Activated CD4-positive, alpha-beta T cell treated with anti-CD3 and anti-CD28 coated beads, Interleukin-2, amount 10 ng/mL, durations not matched to agents 24 days and 14 days (primary cell): ENCODE measurements around the gene LDLRAD2. TPM values are rescaled to one million over a fixed set of nuclear protein-coding genes. Genes with fewer than 3 reads are reported as not detected.

Experiments used
- DNase-seq: peaks from one replicate; pipeline ENCODE4 v3.0.0; 2022
- H3K27ac Mint-ChIP-seq: one replicate; pipeline ENCODE4 v1.8.0; 2022; ENCODE audit warnings: mild to moderate bottlenecking, mixed read lengths
- H3K27me3 Mint-ChIP-seq: one replicate; pipeline ENCODE4 v1.8.0; 2022; ENCODE audit warnings: mixed read lengths
- H3K36me3 Mint-ChIP-seq: one replicate; pipeline ENCODE4 v1.8.0; 2022; ENCODE audit warnings: low read depth, mild to moderate bottlenecking, mixed read lengths
- H3K4me1 Mint-ChIP-seq: one replicate; pipeline ENCODE4 v1.8.0; 2021; ENCODE audit warnings: mixed read lengths
- H3K4me3 Mint-ChIP-seq: one replicate; pipeline ENCODE4 v1.8.0; 2022; ENCODE audit warnings: mild to moderate bottlenecking, moderate library complexity, mixed read lengths
- H3K9me3 Mint-ChIP-seq: one replicate; pipeline ENCODE4 v1.8.0; 2021; ENCODE audit warnings: mixed read lengths
- intact Hi-C: fragments of 100-400 bp; cut with micrococcal nuclease; formaldehyde crosslinking; loops from one replicate; pipeline ENCODE4 v1.15.1; 2023
- total RNA-seq: library from RNA; stranded (reverse); gene quantifications from 2 replicates; pipeline ENCODE4 v1.2.3, GENCODE V29; 2022

Gene LDLRAD2
- total RNA-seq, 1 donor from 2014 or later = 0.05 TPM

- Mint-ChIP-seq H3K27me3 (no peaks in the 10 kb centered on the region), H3K4me3 (no peak overlapping the region), H3K4me1 (peaks cover 3% of the 10 kb centered on the region)
These were observed 38.0 kb downstream of the LDLRAD2 start for GRCh38 chr1:21849909-21850576.

GRCh38 chr1:21851430-21852250 is 39.6 kb downstream of the LDLRAD2 start:
- H3K4me3 Mint-ChIP-seq = no peak overlapping the region
- intact Hi-C loops = no loop called here
- no peaks in the 10 kb centered on the region for H3K36me3 Mint-ChIP-seq
- no peaks in the 10 kb centered on the region for H3K9me3 Mint-ChIP-seq
- no peak overlapping the region for H3K27ac Mint-ChIP-seq
- no peak for DNase-seq
- no peaks in the 10 kb centered on the region for H3K27me3 Mint-ChIP-seq
- peaks cover 3% of the 10 kb centered on the region for H3K4me1 Mint-ChIP-seq

More at GRCh38 chr1:21849909-21850576, 38.0 kb downstream of the LDLRAD2 start:
- intact Hi-C loops = no loop called here
- H3K36me3 Mint-ChIP-seq = no peaks in the 10 kb centered on the region
- no peak for DNase-seq
- no peaks in the 10 kb centered on the region for H3K9me3 Mint-ChIP-seq
- no peak overlapping the region for H3K27ac Mint-ChIP-seq

GRCh38 chr1:21852282-21853130 is 40.4 kb downstream of the LDLRAD2 start:
- Mint-ChIP-seq H3K4me3 (no peak overlapping the region), H3K27me3 (no peaks in the 10 kb centered on the region), H3K9me3 (no peaks in the 10 kb centered on the region), H3K36me3 (no peaks in the 10 kb centered on the region), H3K27ac (no peak overlapping the region), H3K4me1 (peaks cover 4% of the 10 kb centered on the region)
- peak; percentile 56 for DNase-seq
- intact Hi-C loops = no loop called here

GRCh38 chr1:21853131-21853427 is 41.0 kb downstream of the LDLRAD2 start:
- H3K27ac Mint-ChIP-seq = no peak overlapping the region
- H3K9me3 Mint-ChIP-seq = no peaks in the 10 kb centered on the region
- H3K27me3 Mint-ChIP-seq = no peaks in the 10 kb centered on the region

GRCh38 chr1:21854090-21854750 is 42.2 kb downstream of the LDLRAD2 start:
- peaks cover 5% of the 10 kb centered on the region for H3K4me1 Mint-ChIP-seq
- H3K27me3 Mint-ChIP-seq = no peaks in the 10 kb centered on the region
- H3K36me3 Mint-ChIP-seq = no peaks in the 10 kb centered on the region

More at GRCh38 chr1:21853131-21853427, 41.0 kb downstream of the LDLRAD2 start:
- Mint-ChIP-seq H3K4me1 (peaks cover 5% of the 10 kb centered on the region), H3K36me3 (no peaks in the 10 kb centered on the region), H3K4me3 (no peak overlapping the region)
- intact Hi-C loops = no loop called here
- DNase-seq = no peak

GRCh38 chr1:21854751-21855131 is 42.7 kb downstream of the LDLRAD2 start:
- no peak overlapping the region for H3K27ac Mint-ChIP-seq
- no peaks in the 10 kb centered on the region for H3K27me3 Mint-ChIP-seq
- peaks cover 5% of the 10 kb centered on the region for H3K4me1 Mint-ChIP-seq
- intact Hi-C loops = no loop called here
- no peak overlapping the region for H3K4me3 Mint-ChIP-seq
- H3K9me3 Mint-ChIP-seq = no peaks in the 10 kb centered on the region
- DNase-seq = no peak
- H3K36me3 Mint-ChIP-seq = no peaks in the 10 kb centered on the region

More at GRCh38 chr1:21854090-21854750, 42.2 kb downstream of the LDLRAD2 start:
- H3K4me3 Mint-ChIP-seq = no peak overlapping the region
- intact Hi-C loops = no loop called here
- no peak for DNase-seq
- H3K9me3 Mint-ChIP-seq = no peaks in the 10 kb centered on the region
- no peak overlapping the region for H3K27ac Mint-ChIP-seq

- no peak overlapping the region for H3K27ac Mint-ChIP-seq
- H3K4me3 Mint-ChIP-seq = no peak overlapping the region
- no peaks in the 10 kb centered on the region for H3K9me3 Mint-ChIP-seq
- peaks cover 5% of the 10 kb centered on the region for H3K4me1 Mint-ChIP-seq
- H3K36me3 Mint-ChIP-seq = no peaks in the 10 kb centered on the region
- intact Hi-C loops = no loop called here
- no peaks in the 10 kb centered on the region for H3K27me3 Mint-ChIP-seq
- no peak for DNase-seq
These were observed 43.4 kb downstream of the LDLRAD2 start for GRCh38 chr1:21855257-21856096.

GRCh38 chr1:21857142-21857839 is 45.2 kb downstream of the LDLRAD2 start:
- Mint-ChIP-seq H3K27me3 (no peaks in the 10 kb centered on the region), H3K4me1 (peaks cover 3% of the 10 kb centered on the region), H3K27ac (no peak overlapping the region), H3K9me3 (no peaks in the 10 kb centered on the region), H3K4me3 (no peak overlapping the region), H3K36me3 (no peaks in the 10 kb centered on the region)
- no peak for DNase-seq
- intact Hi-C loops = no loop called here

- Mint-ChIP-seq H3K27ac (no peak overlapping the region), H3K4me1 (peaks cover 2% of the 10 kb centered on the region), H3K27me3 (no peaks in the 10 kb centered on the region), H3K4me3 (no peak overlapping the region), H3K9me3 (no peaks in the 10 kb centered on the region), H3K36me3 (no peaks in the 10 kb centered on the region)
- DNase-seq = no peak
- intact Hi-C loops = no loop called here
These were observed 46.0 kb downstream of the LDLRAD2 start for GRCh38 chr1:21857840-21858670.

- no peak overlapping the region for H3K27ac Mint-ChIP-seq
- H3K36me3 Mint-ChIP-seq = no peaks in the 10 kb centered on the region
- H3K4me1 Mint-ChIP-seq = peaks cover 2% of the 10 kb centered on the region
- H3K9me3 Mint-ChIP-seq = no peaks in the 10 kb centered on the region
- intact Hi-C loops = no loop called here
- H3K27me3 Mint-ChIP-seq = no peaks in the 10 kb centered on the region
- H3K4me3 Mint-ChIP-seq = no peak overlapping the region
- DNase-seq = no peak
These were observed 47.7 kb downstream of the LDLRAD2 start for GRCh38 chr1:21859669-21860179.

- Mint-ChIP-seq H3K27me3 (no peaks in the 10 kb centered on the region), H3K4me1 (peaks cover 2% of the 10 kb centered on the region), H3K4me3 (no peak overlapping the region), H3K36me3 (no peaks in the 10 kb centered on the region), H3K9me3 (no peaks in the 10 kb centered on the region), H3K27ac (no peak overlapping the region)
- no peak for DNase-seq
- intact Hi-C loops = no loop called here
These were observed 48.9 kb downstream of the LDLRAD2 start for GRCh38 chr1:21860971-21861370.
